ENCODE data around the gene DMBT1. TPM values are rescaled to one million over a fixed set of nuclear protein-coding genes. Genes with fewer than 3 reads are reported as not detected.

DMBT1 gene
- total and polyA plus RNA-seq, 2 of the 4 experiments (the other 2 are of a cell fraction): under 0.01 TPM; not detected in 1

GRCh38 chr10:122567056-122567660, 6.6 kb downstream of the DMBT1 start:
- H4K8ac ChIP-seq (ENCODE audit: low read depth in 2 of 2, low read length in 2 of 2): no peak overlapping the region
- H3K18ac ChIP-seq (ENCODE audit: low read depth, low read length): no peak overlapping the region
- in situ Hi-C loops (cut with MboI; ENCODE audit: low sequenced_read_pairs): loop anchor here (5.0 to 10.0 kb wide), 2 partner anchors 112 to 270 kb away; partner anchors contain the start of gene ARMS2
- no peak overlapping the region for H2AK5ac ChIP-seq (ENCODE audit: low read depth, low read length)
- ChIA-PET POLR2A (ENCODE audit: unreplicated experiment) (no interaction called here), CTCF (no interaction called here)
- no peak overlapping the region for H3K4me3 ChIP-seq (ENCODE audit: insufficient read depth, low read depth, low read length)
- H3K14ac ChIP-seq (replicated peaks; ENCODE audit: low read depth, low read length): no peak overlapping the region
- no peak overlapping the region for H3K27ac ChIP-seq (ENCODE audit: insufficient read depth, low read length)
- H3K9ac ChIP-seq (ENCODE audit: low read depth, low read length): no peak overlapping the region
- no peak overlapping the region for H2BK5ac ChIP-seq (ENCODE audit: low read depth, low read length, poor library complexity, severe bottlenecking)
- 14% methylated on average over 3 of the region's 5 CpGs; no CpG with 5 or more reads in 1 of the 2 experiments for WGBS, 2 experiments (ENCODE audit: extremely low coverage in 2 of 2, insufficient read length in 1 of 2)
- dilution Hi-C loops (cut with HindIII; ENCODE audit: low sequenced_read_pairs, unreplicated experiment): no loop called here
- H4K91ac ChIP-seq (ENCODE audit: insufficient read depth, low read depth, low read length): no peak overlapping the region
- no peak for TF ChIP-seq MAZ (IDR thresholded peaks at IDR 0.05; ENCODE audit: borderline replicate concordance, low read depth, low read length)
- TF ChIP-seq, protein P1, sequence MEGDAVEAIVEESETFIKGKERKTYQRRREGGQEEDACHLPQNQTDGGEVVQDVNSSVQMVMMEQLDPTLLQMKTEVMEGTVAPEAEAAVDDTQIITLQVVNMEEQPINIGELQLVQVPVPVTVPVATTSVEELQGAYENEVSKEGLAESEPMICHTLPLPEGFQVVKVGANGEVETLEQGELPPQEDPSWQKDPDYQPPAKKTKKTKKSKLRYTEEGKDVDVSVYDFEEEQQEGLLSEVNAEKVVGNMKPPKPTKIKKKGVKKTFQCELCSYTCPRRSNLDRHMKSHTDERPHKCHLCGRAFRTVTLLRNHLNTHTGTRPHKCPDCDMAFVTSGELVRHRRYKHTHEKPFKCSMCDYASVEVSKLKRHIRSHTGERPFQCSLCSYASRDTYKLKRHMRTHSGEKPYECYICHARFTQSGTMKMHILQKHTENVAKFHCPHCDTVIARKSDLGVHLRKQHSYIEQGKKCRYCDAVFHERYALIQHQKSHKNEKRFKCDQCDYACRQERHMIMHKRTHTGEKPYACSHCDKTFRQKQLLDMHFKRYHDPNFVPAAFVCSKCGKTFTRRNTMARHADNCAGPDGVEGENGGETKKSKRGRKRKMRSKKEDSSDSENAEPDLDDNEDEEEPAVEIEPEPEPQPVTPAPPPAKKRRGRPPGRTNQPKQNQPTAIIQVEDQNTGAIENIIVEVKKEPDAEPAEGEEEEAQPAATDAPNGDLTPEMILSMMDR (conservative IDR thresholded peaks at IDR 0.05; ENCODE audit: low read depth, low read length): peak; percentile 41
- TF ChIP-seq, protein P2, sequence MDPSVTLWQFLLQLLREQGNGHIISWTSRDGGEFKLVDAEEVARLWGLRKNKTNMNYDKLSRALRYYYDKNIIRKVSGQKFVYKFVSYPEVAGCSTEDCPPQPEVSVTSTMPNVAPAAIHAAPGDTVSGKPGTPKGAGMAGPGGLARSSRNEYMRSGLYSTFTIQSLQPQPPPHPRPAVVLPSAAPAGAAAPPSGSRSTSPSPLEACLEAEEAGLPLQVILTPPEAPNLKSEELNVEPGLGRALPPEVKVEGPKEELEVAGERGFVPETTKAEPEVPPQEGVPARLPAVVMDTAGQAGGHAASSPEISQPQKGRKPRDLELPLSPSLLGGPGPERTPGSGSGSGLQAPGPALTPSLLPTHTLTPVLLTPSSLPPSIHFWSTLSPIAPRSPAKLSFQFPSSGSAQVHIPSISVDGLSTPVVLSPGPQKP (IDR thresholded peaks at IDR 0.05; ENCODE audit: borderline replicate concordance, low read depth, low read length): no peak
- TF ChIP-seq RCOR1 (IDR thresholded peaks at IDR 0.05; ENCODE audit: insufficient replicate concordance, low read length): no peak
- peak; percentile 22; the same call in 1 of the 2 replicates for TF ChIP-seq SMC3 (IDR thresholded peaks at IDR 0.05; ENCODE audit: low read depth, low read length)
- TF ChIP-seq MXI1 (IDR thresholded peaks at IDR 0.05; ENCODE audit: borderline replicate concordance, low read depth, low read length): no peak
- TF ChIP-seq POLR2A (IDR thresholded peaks at IDR 0.05; ENCODE audit: low read depth, low read length): no peak
- TF ChIP-seq RAD21 (IDR thresholded peaks at IDR 0.05; ENCODE audit: low read length): no peak
- TF ChIP-seq, protein P3, sequence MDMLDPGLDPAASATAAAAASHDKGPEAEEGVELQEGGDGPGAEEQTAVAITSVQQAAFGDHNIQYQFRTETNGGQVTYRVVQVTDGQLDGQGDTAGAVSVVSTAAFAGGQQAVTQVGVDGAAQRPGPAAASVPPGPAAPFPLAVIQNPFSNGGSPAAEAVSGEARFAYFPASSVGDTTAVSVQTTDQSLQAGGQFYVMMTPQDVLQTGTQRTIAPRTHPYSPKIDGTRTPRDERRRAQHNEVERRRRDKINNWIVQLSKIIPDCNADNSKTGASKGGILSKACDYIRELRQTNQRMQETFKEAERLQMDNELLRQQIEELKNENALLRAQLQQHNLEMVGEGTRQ (IDR thresholded peaks at IDR 0.05; ENCODE audit: low read depth, low read length): no peak
- TF ChIP-seq CEBPB (IDR thresholded peaks at IDR 0.05; ENCODE audit: low read depth, low read length): no peak
- TF ChIP-seq MAFK (IDR thresholded peaks at IDR 0.05; ENCODE audit: low read depth, low read length): no peak
- TF ChIP-seq CHD1 (IDR thresholded peaks at IDR 0.05; ENCODE audit: low read depth, low read length): no peak
- no peak for TF ChIP-seq BHLHE40 (IDR thresholded peaks at IDR 0.05; ENCODE audit: low read depth, low read length)
- no peak for TF ChIP-seq FOS (IDR thresholded peaks at IDR 0.05; ENCODE audit: low read depth, low read length)
- no peak for TF ChIP-seq RFX5 (IDR thresholded peaks at IDR 0.05; ENCODE audit: low read depth, low read length)
- TF ChIP-seq NFE2L2 (IDR thresholded peaks at IDR 0.05; ENCODE audit: low read depth, low read length): no peak
- no peaks in the 10 kb centered on the region for H3K9me3 ChIP-seq (ENCODE audit: control insufficient read depth, insufficient read depth, low read length)
- no peak overlapping the region for H3K4me2 ChIP-seq (ENCODE audit: low read depth, low read length)
- no peak overlapping the region for H2BK120ac ChIP-seq (ENCODE audit: low read depth, low read length)
- H3K4me1 ChIP-seq (ENCODE audit: control insufficient read depth, insufficient read depth, low read length): no peaks in the 10 kb centered on the region
- no peak overlapping the region for H2BK15ac ChIP-seq (ENCODE audit: low read depth, low read length)
- no peaks in the 10 kb centered on the region for H3K36me3 ChIP-seq (ENCODE audit: control insufficient read depth, insufficient read depth, low read length)
- ATAC-seq (ENCODE audit: low read depth) (peak; percentile 54), DNase-seq (no peak)
- no TSS peak for BruUV-seq (replicated peaks)
- no peak overlapping the region for H4K5ac ChIP-seq (ENCODE audit: low read depth, low read length)
- no peak overlapping the region for H3K56ac ChIP-seq (ENCODE audit: extremely low read depth, insufficient read depth, low read length)
- H3K27me3 ChIP-seq (ENCODE audit: control insufficient read depth, insufficient read depth, low read length): peaks cover 15% of the 10 kb centered on the region
- H3K79me1 ChIP-seq (ENCODE audit: low read depth in 1 of 2, low read length in 2 of 2): no peaks in the 10 kb centered on the region
- H3K23ac ChIP-seq (ENCODE audit: low read depth, low read length): no peak overlapping the region
- no peak overlapping the region for H2BK20ac ChIP-seq (ENCODE audit: low read depth, low read length)
- no peak overlapping the region for H2AK9ac ChIP-seq (replicated peaks; ENCODE audit: low read depth, low read length, poor library complexity)
- H4K20me1 ChIP-seq (ENCODE audit: insufficient read depth, low read length): no peaks in the 10 kb centered on the region
- H3K9me1 ChIP-seq (ENCODE audit: insufficient read depth, low read length): no peaks in the 10 kb centered on the region
- intact Hi-C loops (cut with micrococcal nuclease): loop anchor here (10.0 kb wide), 3 partner anchors 138 to 1622 kb away; no protein-coding TSS in a partner anchor
- no peak overlapping the region for H2AFZ ChIP-seq (replicated peaks; ENCODE audit: low read length, poor library complexity)
- H3K4ac ChIP-seq (ENCODE audit: low read depth, low read length): no peak overlapping the region

Data from IMR-90 (cell line).